Vagina (tissue), 2 donors: ENCODE data around the gene MRTFA. TPM values are rescaled to one million over a fixed set of nuclear protein-coding genes. Genes with fewer than 3 reads are reported as not detected.

Experiments used
- DNase-seq, 2 donors: peaks; one replicate each; pipeline ENCODE4 v3.0.0-alpha.2; 2017; ENCODE audit errors: extremely low spot score in 2 of 2
- H3K27ac ChIP-seq: fragments of 200-600 bp; sonication (generic); one replicate; pipeline ENCODE4 v1.5.1; 2019
- H3K27me3 ChIP-seq: fragments of 200-600 bp; sonication (generic); one replicate; pipeline ENCODE4 v1.5.1; 2019
- H3K36me3 ChIP-seq, 2 donors: fragments of 200-600 bp; sonication (generic); one replicate each; pipeline ENCODE4 v1.5.1; 2017 to 2019
- H3K4me1 ChIP-seq: fragments of 200-600 bp; sonication (generic); one replicate; pipeline ENCODE4 v1.5.1; 2019
- H3K4me3 ChIP-seq, 2 donors: fragments of 200-600 bp; sonication (generic); 1 replicate in 1 of 2; 2 replicates in 1 of 2; pipeline ENCODE4 v1.5.1; 2016 to 2019
- H3K9me3 ChIP-seq: fragments of 200-600 bp; sonication (generic); one replicate; pipeline ENCODE4 v1.5.1; 2019
- CTCF ChIP-seq, 3 experiments: fragments of 450-650 bp in 2 of 3; fragments of 200-600 bp in 1 of 3; sonication (generic) in 1 of 3; IDR thresholded peaks; one replicate each; pipeline ENCODE4 v1.5.1; 2017 to 2019; ENCODE audit warnings: antibody characterized with exemption in 3 of 3, mild to moderate bottlenecking in 2 of 3, moderate library complexity in 2 of 3
- POLR2A ChIP-seq, 2 donors: fragments of 450-650 bp; IDR thresholded peaks; one replicate each; pipeline ENCODE4 v1.6.1; 2017; ENCODE audit warnings: antibody characterized with exemption in 2 of 2, mild to moderate bottlenecking in 2 of 2, moderate library complexity in 2 of 2
- POLR2AphosphoS5 ChIP-seq, 2 donors: sonication (generic); formaldehyde crosslinking; IDR thresholded peaks; one replicate each; pipeline ENCODE4 v1.9.0; 2017; ENCODE audit warnings: antibody characterized with exemption in 2 of 2, mild to moderate bottlenecking in 2 of 2, low read depth in 1 of 2; ENCODE audit not compliant: insufficient read depth in 1 of 2
- intact Hi-C: fragments of 100-400 bp; cut with DNase I; formaldehyde crosslinking; loops from one replicate; pipeline ENCODE4 v1.15.1; 2023
- total RNA-seq: library from RNA; depleted of rRNA; stranded (reverse); fragments of >200 nt; gene quantifications from one replicate; pipeline ENCODE4 v1.2.3, GENCODE V29; 2016

MRTFA gene
- total RNA-seq, 1 donor from 2014 or later, result 99.4 TPM

DNA sequence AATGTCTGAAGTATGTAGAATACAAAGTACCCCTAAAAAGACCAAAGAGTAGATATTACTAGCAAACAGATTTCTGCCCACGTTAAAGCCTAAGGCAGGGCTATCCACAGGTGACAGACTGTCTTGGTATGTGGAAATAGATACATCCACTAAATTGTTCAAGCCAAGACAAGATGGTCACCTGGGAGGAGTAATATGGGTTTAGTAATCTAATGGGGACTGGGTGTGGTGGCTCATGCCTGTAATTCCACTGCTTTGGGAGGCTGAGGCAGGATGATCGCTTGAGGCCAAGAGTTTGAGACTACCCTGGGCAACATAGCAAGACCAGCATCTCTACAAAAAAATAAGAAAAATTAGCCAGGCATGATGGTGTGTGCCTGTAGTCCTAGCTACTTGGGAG is 258.6 kb downstream of the MRTFA start:
- Histone ChIP-seq H3K4me1 (peaks cover under 1% of the 10 kb centered on the region), H3K27ac (no peak overlapping the region), H3K9me3 (no peaks in the 10 kb centered on the region), H3K36me3 (no peaks in the 10 kb centered on the region), H3K4me3 (no peak overlapping the region), H3K27me3 (no peaks in the 10 kb centered on the region)
- intact Hi-C loops, result no loop called here
- no peak for TF ChIP-seq POLR2AphosphoS5 (IDR thresholded peaks at IDR 0.05; ENCODE audit: insufficient read depth in 1 of 2, low read depth in 1 of 2)
- TF ChIP-seq CTCF (IDR thresholded peaks at IDR 0.05), result no peak
- TF ChIP-seq POLR2A (IDR thresholded peaks at IDR 0.05), result no peak
- no peak for DNase-seq

GRCh38 chr22:40376149-40376548 is 260.4 kb downstream of the MRTFA start:
- TF ChIP-seq POLR2AphosphoS5 (IDR thresholded peaks at IDR 0.05; ENCODE audit: insufficient read depth in 1 of 2, low read depth in 1 of 2), result no peak
- no peak for TF ChIP-seq CTCF (IDR thresholded peaks at IDR 0.05)
- no peak for TF ChIP-seq POLR2A (IDR thresholded peaks at IDR 0.05)
- intact Hi-C loops, result no loop called here
- Histone ChIP-seq H3K4me1 (peaks cover 14% of the 10 kb centered on the region), H3K27ac (no peak overlapping the region), H3K27me3 (no peaks in the 10 kb centered on the region), H3K4me3 (no peak overlapping the region), H3K36me3 (no peaks in the 10 kb centered on the region), H3K9me3 (no peaks in the 10 kb centered on the region)
- DNase-seq, result no peak

DNA sequence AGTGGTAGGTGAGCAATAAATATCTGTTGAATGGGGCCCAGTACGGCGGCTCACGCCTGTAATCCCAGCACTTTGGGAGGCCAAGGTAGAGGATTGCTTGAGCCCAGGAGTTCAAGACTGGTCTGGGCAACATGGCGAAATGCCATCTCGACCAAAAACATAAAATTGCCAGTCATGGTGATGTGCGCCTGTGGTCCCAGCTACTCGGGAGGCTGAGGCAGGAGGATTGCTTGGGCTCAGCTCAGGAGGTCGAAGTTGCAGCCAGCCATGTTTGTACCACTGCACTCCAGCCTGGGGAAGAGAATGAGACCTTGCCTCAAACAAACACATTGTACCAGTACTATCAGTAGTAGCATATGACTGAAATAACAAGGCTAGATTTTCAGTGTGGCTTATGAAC is 262.0 kb downstream of the MRTFA start:
- DNase-seq, result no peak
- Histone ChIP-seq H3K36me3 (no peaks in the 10 kb centered on the region), H3K27ac (no peak overlapping the region), H3K9me3 (no peaks in the 10 kb centered on the region), H3K27me3 (no peaks in the 10 kb centered on the region), H3K4me3 (no peak overlapping the region), H3K4me1 (peaks cover 14% of the 10 kb centered on the region)
- TF ChIP-seq POLR2AphosphoS5 (IDR thresholded peaks at IDR 0.05; ENCODE audit: insufficient read depth in 1 of 2, low read depth in 1 of 2) (no peak), CTCF (IDR thresholded peaks at IDR 0.05) (no peak), POLR2A (IDR thresholded peaks at IDR 0.05) (no peak)
- intact Hi-C loops, result no loop called here

DNA sequence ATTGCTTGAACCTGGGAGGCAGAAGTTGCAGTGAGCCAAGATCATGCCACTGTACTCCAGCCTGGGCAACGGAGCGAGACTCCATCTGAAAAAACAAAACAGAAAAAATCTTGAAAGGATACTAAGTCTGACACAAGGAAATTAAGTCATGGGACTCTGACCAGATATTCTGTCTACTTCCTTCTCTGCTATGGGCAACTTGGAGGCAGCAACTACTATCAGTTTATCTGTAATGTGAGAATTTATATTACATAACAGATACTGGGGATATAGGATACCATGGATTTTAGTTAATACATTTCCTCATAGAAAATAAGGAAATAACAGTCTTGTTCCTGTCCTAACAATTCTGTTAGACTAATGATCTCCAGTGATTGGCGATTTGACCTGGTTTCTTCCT is 267.7 kb downstream of the MRTFA start:
- H3K27me3 ChIP-seq, result no peaks in the 10 kb centered on the region
- no peak overlapping the region for H3K27ac ChIP-seq
- H3K4me1 ChIP-seq, result peaks cover 14% of the 10 kb centered on the region
- no peaks in the 10 kb centered on the region for H3K9me3 ChIP-seq
- H3K4me3 ChIP-seq, result no peak overlapping the region
- no peak for TF ChIP-seq CTCF (IDR thresholded peaks at IDR 0.05)
- no peak for DNase-seq
- peaks cover 0 to 31% of the 10 kb centered on the region in 2 donors for H3K36me3 ChIP-seq
- intact Hi-C loops, result no loop called here

GRCh38 chr22:40368016-40368415 is 268.5 kb downstream of the MRTFA start:
- no peak overlapping the region for H3K4me3 ChIP-seq
- intact Hi-C loops, result no loop called here
- no peaks in the 10 kb centered on the region for H3K27me3 ChIP-seq
- H3K4me1 ChIP-seq, result peaks cover 14% of the 10 kb centered on the region
- peaks cover 0 to 40% of the 10 kb centered on the region in 2 donors for H3K36me3 ChIP-seq
- no peaks in the 10 kb centered on the region for H3K9me3 ChIP-seq
- DNase-seq, result no peak
- no peak overlapping the region for H3K27ac ChIP-seq
- TF ChIP-seq POLR2AphosphoS5 (IDR thresholded peaks at IDR 0.05; ENCODE audit: insufficient read depth in 1 of 2, low read depth in 1 of 2) (no peak), POLR2A (IDR thresholded peaks at IDR 0.05) (no peak), CTCF (IDR thresholded peaks at IDR 0.05) (no peak)
